Measurements from ENCODE around the gene TNFSF8.

DNA sequence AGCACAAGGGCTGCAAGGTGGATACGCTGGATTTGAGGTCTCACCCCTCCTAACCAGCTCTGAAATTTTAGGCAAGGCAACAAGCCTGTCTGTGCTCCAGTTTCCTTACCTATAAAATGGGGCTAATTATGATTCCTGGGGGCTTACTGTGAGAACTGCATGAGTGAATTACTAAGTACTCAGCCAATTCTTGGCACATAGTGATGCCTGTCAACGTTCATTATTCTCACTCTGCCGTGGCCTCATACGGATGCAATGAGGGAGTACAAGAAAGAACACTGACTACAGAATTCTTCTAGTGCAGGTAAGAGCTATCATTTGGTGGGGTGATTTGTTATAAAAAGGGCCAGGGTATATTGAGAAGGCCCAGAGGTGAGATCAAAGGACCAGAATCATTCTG, 16.7 kb downstream of the TNFSF8 start:
- TF ChIP-seq CTCF (conservative IDR thresholded peaks at IDR 0.05) (no peak), EZH2 (IDR thresholded peaks at IDR 0.05; ENCODE audit: low read depth) (no peak)

Measured in PC-9 (cell line).